Mucosa of rectum (tissue), 2 donors: ENCODE data around the gene MORN1.
"Not testable (repeated sequence)": the region's sequence is repeated elsewhere in the genome, so short reads cannot be mapped to it uniquely, and the experiment has no call there.

ENCODE experiments used
- H3K27ac ChIP-seq, 2 donors: one replicate each; pipeline ENCODE4 v1.7.0; 2013; ENCODE audit warnings: inconsistent platforms in 2 of 2, low read depth in 2 of 2, low read length in 2 of 2
- H3K27me3 ChIP-seq, 2 donors: one replicate each; pipeline ENCODE4 v1.7.0; 2013; ENCODE audit warnings: low read length in 2 of 2; ENCODE audit not compliant: control insufficient read depth in 2 of 2, insufficient read depth in 2 of 2
- H3K36me3 ChIP-seq, 2 donors: one replicate each; pipeline ENCODE4 v1.7.0; 2013; ENCODE audit warnings: low read length in 2 of 2; ENCODE audit not compliant: control insufficient read depth in 2 of 2, insufficient read depth in 2 of 2
- H3K4me1 ChIP-seq, 2 donors: one replicate each; pipeline ENCODE4 v1.7.0; 2013; ENCODE audit warnings: low read length in 2 of 2, mild to moderate bottlenecking in 1 of 2; ENCODE audit not compliant: control insufficient read depth in 2 of 2, insufficient read depth in 2 of 2
- H3K4me3 ChIP-seq, 2 donors: one replicate each; pipeline ENCODE4 v1.7.0; 2013; ENCODE audit warnings: low read length in 2 of 2
- H3K9ac ChIP-seq, 2 donors: one replicate each; pipeline ENCODE4 v1.7.0; 2013; ENCODE audit warnings: low read length in 2 of 2, low read depth in 1 of 2, mild to moderate bottlenecking in 1 of 2
- H3K9me3 ChIP-seq, 2 donors: one replicate each; pipeline ENCODE4 v1.7.0; 2013; ENCODE audit warnings: low read length in 2 of 2; ENCODE audit not compliant: control insufficient read depth in 2 of 2
- donor health status: healthy.
- donor health status: Normal muscosa, but diverticular disease.

Gene MORN1

DNA sequence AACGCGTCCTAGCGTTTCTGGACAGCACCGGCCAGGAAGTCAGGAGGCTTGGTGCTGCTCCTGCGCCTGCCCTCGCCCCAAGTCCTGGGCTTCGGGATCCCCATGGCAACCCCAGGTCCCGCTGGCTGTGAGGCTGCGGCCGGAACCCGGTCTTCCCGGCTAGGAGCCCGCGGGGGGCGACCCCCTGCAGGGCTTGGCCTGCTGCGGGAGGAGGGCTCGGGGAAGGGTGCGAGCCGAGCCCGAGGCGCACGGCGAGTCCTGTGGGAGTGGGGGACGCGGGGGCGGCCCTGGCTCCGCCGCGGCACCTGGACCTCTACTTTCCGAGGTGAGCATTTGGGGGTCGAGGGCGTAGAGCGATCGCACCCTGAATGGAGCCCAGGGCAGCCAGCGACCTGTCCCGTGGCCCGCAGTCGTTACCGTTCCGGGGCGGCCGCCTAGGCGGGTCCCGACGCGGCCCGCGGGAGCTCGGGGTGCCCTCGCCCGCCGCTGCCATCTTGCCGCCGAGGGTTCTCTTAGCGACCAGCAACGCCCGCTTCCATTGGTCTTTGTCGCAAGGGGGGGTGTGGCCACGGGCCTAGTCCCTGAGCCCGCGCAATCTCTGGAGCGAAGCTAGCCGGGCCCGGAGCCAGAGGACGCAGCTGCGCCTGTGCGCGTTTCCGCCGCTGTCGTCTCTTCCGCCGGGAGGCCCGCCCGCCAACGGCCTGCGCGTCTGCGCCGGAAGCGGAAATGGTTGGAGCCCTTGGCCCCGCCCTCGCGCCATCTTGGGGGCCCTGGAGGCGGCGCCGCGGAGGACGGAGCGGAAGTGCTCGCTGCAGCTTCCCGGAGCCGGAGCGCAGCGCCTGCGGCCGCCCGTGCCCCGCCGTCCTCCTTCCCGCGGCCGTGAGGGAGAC is at the start of gene MORN1, which contains the start of gene RER1:
MORN1 (minus strand) TSS at position 514 of the 890 bp plus-strand sequence; CDS start at position 493, 21 bp downstream.
RER1 (plus strand) TSS at position 801 of the 890 bp plus-strand sequence. CDS start 3,950 bp downstream, outside the sequence.
- peaks cover 17 to 30% of the 10 kb centered on the region in 2 donors for H3K4me1 ChIP-seq
- peak within 1 kb of the TSS; percentile 84 to 86 for H3K27ac ChIP-seq
- peak within 1 kb of the TSS; percentile 78 to 80 for H3K9ac ChIP-seq
- peaks cover 6 to 28% of the 10 kb centered on the region in 2 donors for H3K36me3 ChIP-seq
- H3K9me3 ChIP-seq = no peaks in the 10 kb centered on the region
- H3K4me3 ChIP-seq = peak within 1 kb of the TSS; percentile 81 to 86
- H3K27me3 ChIP-seq = no peaks in the 10 kb centered on the region

DNA sequence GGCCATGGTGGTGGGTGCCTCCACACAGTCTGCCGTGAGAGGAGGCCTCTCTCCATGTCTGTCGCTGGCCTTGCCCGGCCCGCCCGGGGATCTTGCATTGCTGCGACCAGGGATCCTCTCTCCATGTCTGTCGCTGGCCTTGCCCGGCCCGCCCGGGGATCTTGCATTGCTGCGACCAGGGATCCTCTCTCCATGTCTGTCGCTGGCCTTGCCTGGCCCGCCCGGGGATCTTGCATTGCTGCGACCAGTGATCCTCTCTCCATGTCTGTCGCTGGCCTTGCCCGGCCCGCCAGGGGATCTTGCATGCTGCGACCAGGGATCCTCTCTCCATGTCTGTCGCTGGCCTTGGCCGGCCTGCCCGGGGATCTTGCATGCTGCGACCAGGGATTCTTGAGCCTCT is 49.0 kb upstream of the MORN1 start:
- H3K4me3 ChIP-seq, H3K9me3 ChIP-seq, H3K36me3 ChIP-seq, H3K9ac ChIP-seq, H3K4me1 ChIP-seq, H3K27ac ChIP-seq, H3K27me3 ChIP-seq: not testable (repeated sequence)

DNA sequence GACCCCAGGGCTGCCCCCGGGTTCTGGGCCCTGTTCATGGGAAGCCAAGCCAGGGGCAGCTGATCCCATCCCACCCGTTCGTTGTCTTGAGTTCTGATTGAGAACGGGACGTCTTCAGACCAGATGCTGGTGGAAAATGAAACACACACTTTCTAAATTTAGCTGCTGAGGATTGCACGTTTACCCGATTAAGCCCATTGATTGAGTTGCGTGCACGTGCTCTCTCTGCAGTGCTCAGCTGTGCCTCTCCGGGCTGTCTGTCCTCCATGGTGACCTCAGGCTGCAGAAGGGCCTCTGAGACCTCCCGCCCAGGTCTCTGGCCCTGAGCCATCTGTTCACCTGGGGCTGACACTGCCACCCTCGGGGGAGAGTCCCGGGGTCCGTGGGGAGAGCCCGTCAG is 48.0 kb upstream of the MORN1 start:
- no peaks in the 10 kb centered on the region for H3K36me3 ChIP-seq
- H3K4me3 ChIP-seq = no peak overlapping the region
- peaks cover 4 to 8% of the 10 kb centered on the region in 2 donors for H3K4me1 ChIP-seq
- no peak overlapping the region for H3K9ac ChIP-seq
- no peak overlapping the region for H3K27ac ChIP-seq
- H3K9me3 ChIP-seq = no peaks in the 10 kb centered on the region
- H3K27me3 ChIP-seq = peaks cover 7 to 9% of the 10 kb centered on the region in 2 donors

DNA sequence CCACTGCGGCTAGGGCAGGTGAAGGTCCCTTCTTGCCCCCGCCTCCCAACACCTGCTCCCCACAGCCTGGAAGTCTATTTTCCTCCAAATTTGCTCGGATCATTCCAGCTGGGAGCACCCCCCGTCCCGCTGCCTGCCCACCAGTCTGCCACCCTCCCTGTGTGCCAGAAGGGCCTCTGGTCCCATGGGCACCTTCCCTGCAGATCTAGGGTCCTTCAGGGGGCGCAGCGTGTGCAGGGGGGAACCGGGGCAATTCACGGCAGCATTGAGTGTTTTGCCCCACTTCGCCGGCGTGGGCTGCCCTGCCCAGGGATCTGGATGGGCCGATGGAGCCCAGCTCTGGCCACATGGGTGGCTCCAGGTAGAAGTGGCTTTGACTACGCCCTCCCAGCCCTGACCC is 47.3 kb upstream of the MORN1 start:
- Histone ChIP-seq H3K9ac (peak overlapping the region in 1 of 2 donors; percentile 54), H3K27me3 (peaks cover 7 to 9% of the 10 kb centered on the region in 2 donors)

DNA sequence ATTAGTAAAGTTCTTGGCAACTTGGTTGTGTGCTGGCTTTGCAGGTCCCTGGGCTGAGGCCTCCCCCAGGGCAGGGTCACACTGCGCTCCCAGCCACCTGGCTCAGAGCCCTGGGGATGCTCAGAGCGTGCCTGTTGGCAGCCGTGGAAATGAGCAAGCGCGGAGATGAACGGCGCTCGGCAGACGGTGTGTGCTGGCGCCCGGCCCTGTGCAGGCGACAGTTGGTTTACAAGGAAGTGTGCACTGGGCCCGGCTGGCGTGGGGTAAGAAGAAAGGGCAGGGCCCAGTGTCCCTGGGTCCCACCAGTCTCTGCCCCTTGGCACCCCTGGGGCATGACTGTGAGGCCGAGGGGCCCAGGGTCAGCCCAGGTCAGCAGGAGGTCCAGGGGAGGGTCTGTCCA is 46.7 kb upstream of the MORN1 start:
- Histone ChIP-seq H3K9ac (peak overlapping the region in 1 of 2 donors; percentile 54), H3K4me1 (peaks cover 4 to 8% of the 10 kb centered on the region in 2 donors), H3K4me3 (no peak overlapping the region), H3K27me3 (peaks cover 5 to 8% of the 10 kb centered on the region in 2 donors), H3K36me3 (no peaks in the 10 kb centered on the region), H3K27ac (peak overlapping the region in 1 of 2 donors; percentile 33), H3K9me3 (no peaks in the 10 kb centered on the region)

More for the DNA sequence above, 47.3 kb upstream of the MORN1 start:
- Histone ChIP-seq H3K36me3 (no peaks in the 10 kb centered on the region), H3K27ac (no peak overlapping the region), H3K4me3 (no peak overlapping the region), H3K9me3 (no peaks in the 10 kb centered on the region), H3K4me1 (peaks cover 4 to 8% of the 10 kb centered on the region in 2 donors)

DNA sequence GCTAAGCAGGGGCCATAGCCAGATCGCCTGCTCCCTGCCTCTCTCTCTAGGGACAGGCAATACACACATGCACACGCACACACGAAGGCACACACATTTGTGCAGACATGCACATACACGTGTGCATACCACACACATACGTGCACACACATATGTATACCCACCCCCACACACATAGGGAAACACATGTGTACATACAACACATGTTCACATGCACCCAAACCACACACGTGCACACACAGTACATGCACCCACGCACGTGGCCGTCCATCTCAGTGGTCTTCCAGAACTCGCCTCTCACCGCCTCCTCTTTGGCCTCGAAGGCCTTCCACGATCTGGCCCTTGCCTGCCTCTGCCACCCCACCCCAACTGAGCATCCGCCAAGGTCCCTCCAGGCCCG is 46.3 kb upstream of the MORN1 start:
- peaks cover 4 to 8% of the 10 kb centered on the region in 2 donors for H3K4me1 ChIP-seq
- peaks cover 1 to 4% of the 10 kb centered on the region in 2 donors for H3K27me3 ChIP-seq
- no peak overlapping the region for H3K4me3 ChIP-seq
- peak overlapping the region in 1 of 2 donors; percentile 33 for H3K27ac ChIP-seq
- H3K9me3 ChIP-seq = no peaks in the 10 kb centered on the region
- H3K9ac ChIP-seq = no peak overlapping the region
- H3K36me3 ChIP-seq = no peaks in the 10 kb centered on the region

DNA sequence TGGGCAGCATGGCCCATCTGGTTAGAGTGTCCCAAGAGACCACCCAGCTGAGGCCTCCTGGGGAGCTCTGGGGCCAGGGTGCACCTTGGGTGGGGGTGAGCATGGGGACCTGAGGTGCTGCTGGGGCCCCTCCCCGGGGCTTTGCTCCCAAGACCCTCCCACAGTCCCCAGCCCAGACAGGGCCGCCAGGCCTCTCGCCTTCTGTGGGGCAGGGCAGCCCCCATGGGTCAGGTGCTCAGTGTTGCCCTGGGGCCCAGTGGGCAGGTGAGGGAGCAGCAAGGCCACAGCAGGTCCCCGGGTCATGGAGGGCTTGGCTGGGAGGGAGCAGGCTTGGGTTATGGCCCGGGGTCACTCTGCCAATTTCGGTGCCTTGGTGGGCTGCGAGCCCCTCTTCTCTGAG is 45.5 kb upstream of the MORN1 start:
- no peaks in the 10 kb centered on the region for H3K9me3 ChIP-seq
- no peak overlapping the region for H3K4me3 ChIP-seq
- no peaks in the 10 kb centered on the region for H3K36me3 ChIP-seq
- H3K9ac ChIP-seq = no peak overlapping the region
- H3K4me1 ChIP-seq = peaks cover 4 to 8% of the 10 kb centered on the region in 2 donors
- no peaks in the 10 kb centered on the region for H3K27me3 ChIP-seq
- H3K27ac ChIP-seq = no peak overlapping the region

DNA sequence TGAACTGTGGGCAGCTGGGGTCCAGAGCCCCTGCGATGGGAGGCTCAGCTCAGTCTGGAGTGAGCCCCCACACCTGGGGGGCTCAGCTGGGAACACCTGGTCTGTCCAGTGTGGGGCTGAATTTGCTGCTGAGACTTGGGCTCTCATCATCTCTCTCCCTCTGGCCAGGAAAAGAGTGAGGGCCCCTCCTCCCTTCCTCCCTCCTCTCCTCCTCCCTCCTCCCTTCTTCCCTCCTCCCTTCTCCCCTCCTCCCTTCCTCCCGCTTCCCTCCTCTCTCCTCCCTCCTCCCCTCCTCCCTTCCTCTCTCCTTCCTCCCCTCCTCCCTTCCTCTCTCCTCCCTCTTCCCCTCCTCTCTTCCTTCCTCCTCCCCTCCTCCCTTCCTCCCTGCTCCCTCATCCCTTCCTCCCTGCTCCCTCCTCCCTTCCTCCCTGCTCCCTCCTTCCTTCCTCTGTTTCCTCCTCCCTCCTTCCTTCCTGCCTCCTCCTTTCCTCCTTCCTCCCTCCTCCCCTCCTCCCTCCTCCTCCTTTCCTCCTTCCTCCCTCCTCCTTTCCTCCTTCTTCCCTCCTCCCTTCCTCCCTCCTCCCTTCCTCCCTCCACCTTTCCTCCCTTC is 44.5 kb upstream of the MORN1 start:
- Histone ChIP-seq H3K27ac (no peak overlapping the region), H3K9me3 (no peaks in the 10 kb centered on the region), H3K9ac (no peak overlapping the region), H3K4me1 (peaks cover 4 to 8% of the 10 kb centered on the region in 2 donors), H3K4me3 (no peak overlapping the region), H3K36me3 (no peaks in the 10 kb centered on the region), H3K27me3 (no peaks in the 10 kb centered on the region)

DNA sequence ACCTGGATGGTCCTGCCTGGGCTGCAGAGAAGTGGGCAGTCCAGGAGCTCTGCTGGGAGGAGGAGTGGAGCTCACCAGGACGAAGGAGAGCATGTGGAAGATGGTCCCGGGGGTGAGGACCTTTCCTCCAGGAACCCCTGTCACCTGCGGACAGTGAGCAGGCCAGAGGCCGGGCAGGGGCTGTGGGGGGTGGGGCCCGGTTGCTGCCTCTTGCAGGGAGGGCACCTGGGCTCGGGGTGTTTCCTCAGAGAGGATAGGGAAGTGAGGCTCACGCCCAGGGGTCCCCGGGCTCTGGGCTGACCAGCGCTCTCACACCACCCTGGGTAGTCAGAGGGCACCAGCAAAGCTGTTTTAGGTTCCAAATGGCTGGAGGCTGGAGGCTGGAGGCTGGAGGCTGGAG is 43.7 kb upstream of the MORN1 start:
- no peak overlapping the region for H3K4me3 ChIP-seq
- H3K9me3 ChIP-seq = no peaks in the 10 kb centered on the region
- H3K27ac ChIP-seq = no peak overlapping the region
- H3K27me3 ChIP-seq = no peaks in the 10 kb centered on the region
- no peak overlapping the region for H3K9ac ChIP-seq
- peaks cover 4 to 8% of the 10 kb centered on the region in 2 donors for H3K4me1 ChIP-seq
- H3K36me3 ChIP-seq = no peaks in the 10 kb centered on the region
